Measurements from ENCODE around the gene LRMDA. TPM values are rescaled to one million over a fixed set of nuclear protein-coding genes. Genes with fewer than 3 reads are reported as not detected.

Gene LRMDA
- total and polyA plus RNA-seq, 2 donors (not counting 3 experiments of a cell fraction or from before 2014, with no cell fraction given), result 9.7 to 18.0 TPM

- BruUV-seq (replicated peaks), result no TSS peak
- no peak overlapping the region for H2AFZ ChIP-seq (ENCODE audit: low read depth, low read length)
- no peak overlapping the region for H3K27ac ChIP-seq (ENCODE audit: insufficient read depth, low read depth, low read length)
- FAIRE-seq, result no peak
- H3K9ac ChIP-seq (replicated peaks; ENCODE audit: extremely low read depth, insufficient read depth, low read length), result no peak overlapping the region
- H3K9me3 ChIP-seq (replicated peaks; ENCODE audit: control insufficient read depth, insufficient read depth, low read length), result no peaks in the 10 kb centered on the region
- H3K9me1 ChIP-seq (replicated peaks; ENCODE audit: control insufficient read depth, extremely low read depth, insufficient read depth, low read length), result no peaks in the 10 kb centered on the region
- H3K36me3 ChIP-seq (ENCODE audit: control insufficient read depth in 2 of 2, extremely low read depth in 1 of 2, insufficient read depth in 2 of 2, low read length in 2 of 2), result no peaks in the 10 kb centered on the region
- TF ChIP-seq MYC (IDR thresholded peaks at IDR 0.05; ENCODE audit: low read depth, low read length), result no peak
- no peak for TF ChIP-seq JUN (IDR thresholded peaks at IDR 0.05; ENCODE audit: borderline replicate concordance, insufficient read depth, insufficient read length, low read depth)
- TF ChIP-seq CTCF (IDR thresholded peaks at IDR 0.05; ENCODE audit: extremely low read depth in 1 of 2, insufficient read depth in 1 of 2, low read depth in 1 of 2, low read length in 2 of 2), result no peak
- TF ChIP-seq MAX (IDR thresholded peaks at IDR 0.05; ENCODE audit: insufficient read depth, insufficient read length), result no peak
- TF ChIP-seq POLR2A (IDR thresholded peaks at IDR 0.05; ENCODE audit: low read depth, low read length), result no peak
- TF ChIP-seq POLR2AphosphoS5 (IDR thresholded peaks at IDR 0.05; ENCODE audit: insufficient read depth, low read depth, low read length), result no peak
- TF ChIP-seq GATA2 (IDR thresholded peaks at IDR 0.05; ENCODE audit: insufficient read depth, insufficient read length, low read depth, low read length), result no peak
- TF ChIP-seq EZH2 (IDR thresholded peaks at IDR 0.05; ENCODE audit: borderline replicate concordance, low read depth, low read length, severe bottlenecking), result no peak
- no peaks in the 10 kb centered on the region for H3K79me2 ChIP-seq (ENCODE audit: control insufficient read depth, insufficient read depth, low read length)
- H3K4me2 ChIP-seq (ENCODE audit: insufficient read depth, low read length), result peak overlapping the region; percentile 34
- H4K20me1 ChIP-seq (replicated peaks; ENCODE audit: control insufficient read depth, extremely low read depth, insufficient read depth, low read length), result no peaks in the 10 kb centered on the region
- ChIA-PET POLR2A (no interaction called here), CTCF (no interaction called here)
- H3K4me1 ChIP-seq (ENCODE audit: control insufficient read depth, extremely low read depth, insufficient read depth, low read length), result peaks cover 7% of the 10 kb centered on the region
- H3K27me3 ChIP-seq (ENCODE audit: control insufficient read depth in 2 of 2, insufficient read depth in 2 of 2, low read length in 2 of 2), result no peaks in the 10 kb centered on the region
- intact Hi-C loops (cut with micrococcal nuclease), result loop anchor here (5.0 kb wide), 1 partner anchor 66 kb away; the partner anchor contains the start of gene ZNF503
- DNase-seq (ENCODE audit: low read depth, low spot score), result no peak
- dilution Hi-C loops (cut with MboI; ENCODE audit: extremely low pct_ligation_motif_present, low sequenced_read_pairs), result no loop called here
- no peak overlapping the region for H3K4me3 ChIP-seq (replicated peaks in 1 of 3; ENCODE audit: insufficient read depth in 1 of 3, low read depth in 1 of 3, low read length in 3 of 3)
These were observed 37.2 kb downstream of the LRMDA start for GRCh38 chr10:75468612-75469005.
